Mesenteric fat pad (tissue), 1 donor: ENCODE measurements around the gene PRPF39. TPM values are rescaled to one million over a fixed set of nuclear protein-coding genes. Genes with fewer than 3 reads are reported as not detected.
"Not testable (repeated sequence)": the region's sequence is repeated elsewhere in the genome, so short reads cannot be mapped to it uniquely, and the experiment has no call there.

Source experiments
- DNase-seq: peaks from one replicate; pipeline ENCODE4 v3.0.0-alpha.2; 2020; ENCODE audit warnings: low spot score
- total RNA-seq: library from RNA; stranded (reverse); fragmentation: NEBNext Ultra II Directional; extraction: Animal tissue kit (Norgen Biotek cat#: 25700); gene quantifications from one replicate; pipeline ENCODE4 v1.2.1, GENCODE V29; 2021
- donor health status: DM: yes; HTN: yes; CAD: no.

The PRPF39 gene
- total RNA-seq, 1 donor from 2014 or later = 26.9 TPM

- no peak for DNase-seq
These were observed 51.9 kb downstream of the PRPF39 start, which contains the start of gene FANCM for GRCh38 chr14:45135659-45136395. FANCM (plus strand) TSS chr14:45135930; CDS start chr14:45136032, 102 bp downstream.

DNA sequence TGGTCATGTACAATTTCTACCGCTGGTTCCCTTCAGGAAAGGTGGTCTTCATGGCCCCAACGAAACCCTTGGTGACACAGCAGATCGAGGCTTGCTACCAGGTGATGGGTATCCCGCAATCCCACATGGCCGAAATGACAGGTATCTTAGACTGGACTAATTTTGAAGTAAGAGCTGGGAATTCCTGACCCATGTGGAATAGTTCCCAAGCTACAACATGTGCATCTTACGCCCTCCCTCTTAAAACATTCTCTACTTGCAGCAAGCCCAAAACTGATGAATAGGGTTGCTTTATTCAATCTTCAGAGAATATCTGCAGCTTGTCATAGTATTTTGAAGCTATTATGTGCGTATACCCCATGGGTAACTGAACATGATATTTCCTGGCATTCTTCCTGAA, 52.5 kb downstream of the PRPF39 start:
- no peak for DNase-seq

- no peak for DNase-seq
These were observed 56.8 kb downstream of the PRPF39 start for GRCh38 chr14:45140661-45141187.

DNA sequence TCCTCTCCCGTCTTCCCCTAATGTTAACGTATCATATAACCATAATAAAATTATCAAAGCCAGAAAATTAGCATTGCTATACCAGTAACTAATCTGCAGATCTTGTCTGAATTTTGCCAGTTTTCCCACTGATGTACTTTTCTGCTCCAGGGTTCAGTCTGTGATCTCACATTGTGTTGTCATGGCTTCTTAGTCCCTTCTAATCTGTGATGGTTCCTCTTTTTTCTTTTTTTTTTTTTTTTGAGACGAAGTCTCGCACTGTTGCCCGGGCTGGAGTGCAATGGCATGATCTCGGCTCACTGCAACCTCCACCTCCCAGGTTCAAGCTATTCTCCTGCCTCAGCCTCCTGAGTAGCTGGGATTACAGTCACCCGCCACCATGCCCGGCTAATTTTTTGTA, 58.2 kb downstream of the PRPF39 start:
- DNase-seq = not testable (repeated sequence)

DNA sequence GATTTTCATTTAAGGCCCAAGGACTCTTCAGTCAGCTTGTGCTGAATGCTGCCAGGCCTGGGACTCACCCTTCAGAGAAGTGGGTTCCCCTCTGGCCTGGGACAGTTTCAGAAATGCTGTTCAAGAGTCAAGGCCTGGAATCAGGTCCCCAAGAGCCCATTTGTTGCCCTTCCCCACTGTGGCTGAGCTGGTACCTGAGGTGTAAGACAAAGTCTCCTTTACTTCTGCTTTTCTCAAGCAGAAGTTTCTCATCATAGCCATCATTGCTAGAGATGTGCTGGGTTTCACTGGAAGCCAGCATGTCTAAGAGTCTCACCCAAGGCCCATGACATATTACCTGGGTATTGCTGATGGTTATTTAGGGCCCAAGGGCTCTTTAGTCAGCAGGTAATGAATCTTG, 60.7 kb downstream of the PRPF39 start:
- DNase-seq = no peak

DNA sequence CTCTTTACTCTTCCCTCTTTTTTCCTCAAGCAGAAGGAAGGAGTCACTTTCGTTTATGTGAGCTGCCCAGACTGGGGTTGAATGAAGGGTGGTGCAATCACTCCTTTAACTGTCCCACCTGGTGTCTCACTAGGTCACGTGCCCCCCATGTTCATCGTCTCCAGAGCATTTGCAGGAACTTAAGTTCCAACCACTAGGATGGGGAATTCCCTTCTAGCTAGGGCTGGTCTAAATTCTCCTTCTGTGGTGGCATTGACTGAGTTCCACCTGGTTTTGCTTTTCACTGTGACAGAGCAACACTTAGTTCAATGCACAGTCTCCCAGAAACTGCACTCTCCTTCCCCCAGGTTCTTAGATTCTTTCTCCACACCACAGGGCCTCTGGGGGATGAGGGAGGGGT, 61.3 kb downstream of the PRPF39 start:
- no peak for DNase-seq

DNA sequence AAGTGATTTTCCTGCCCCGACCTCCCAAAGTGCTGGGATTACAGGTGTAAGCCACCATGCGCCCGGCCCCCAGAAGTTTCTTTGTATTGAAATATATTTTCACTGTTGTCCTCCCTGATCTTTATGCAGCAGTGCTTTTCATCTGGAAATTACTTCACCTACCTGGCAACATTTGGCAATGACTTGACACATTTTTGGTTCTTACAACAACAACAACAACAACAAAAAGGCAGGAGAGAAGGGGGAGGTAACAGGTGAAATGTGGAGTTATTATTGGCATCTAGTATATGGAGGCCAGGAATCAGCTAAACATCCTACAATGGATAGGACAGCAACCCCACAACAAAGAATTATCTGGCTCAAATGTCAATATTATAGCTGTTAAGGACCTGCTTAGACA, 65.7 kb downstream of the PRPF39 start:
- no peak for DNase-seq

DNA sequence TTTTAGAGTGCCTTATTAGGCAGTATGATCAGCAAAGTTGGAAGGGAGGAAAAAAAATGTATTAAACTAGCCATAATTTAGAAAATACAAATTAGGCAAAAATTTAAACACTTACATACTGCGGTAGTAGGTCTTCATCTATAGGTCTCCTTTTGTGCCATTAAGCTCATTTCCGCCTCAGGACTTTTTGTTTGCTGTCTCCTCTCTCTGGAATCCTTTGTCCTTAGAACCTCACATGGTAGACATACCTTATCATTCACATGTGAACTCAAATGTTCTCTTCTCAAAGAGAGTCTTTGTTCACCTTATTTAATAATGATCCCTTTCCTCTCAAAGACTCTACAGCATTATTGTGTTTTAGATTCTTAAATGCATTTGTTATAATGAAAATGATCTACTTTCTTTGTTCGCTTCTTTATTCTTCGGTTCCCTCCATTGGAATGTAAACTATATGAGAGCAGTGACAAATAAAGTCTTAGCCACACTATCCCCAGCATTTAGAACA, 66.5 kb downstream of the PRPF39 start:
- DNase-seq = no peak

DNA sequence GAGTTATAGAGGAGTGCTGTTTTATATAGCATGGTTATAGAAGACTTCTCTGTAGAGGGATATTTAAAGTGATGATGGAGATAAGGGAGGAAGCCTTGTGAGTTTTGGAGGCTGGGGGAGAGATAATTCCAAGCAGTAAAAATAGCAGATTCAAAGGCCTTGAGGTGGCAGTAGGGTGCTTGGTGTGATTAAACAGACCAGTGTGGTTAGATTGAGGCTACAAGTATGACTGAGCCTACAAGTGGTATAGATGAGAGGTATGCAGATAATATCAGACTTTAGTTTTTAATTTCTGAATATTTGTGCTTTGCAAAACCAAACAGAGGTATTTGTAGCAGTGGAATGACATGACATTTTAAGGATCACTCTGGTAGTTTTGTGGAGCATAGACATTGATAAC, 72.2 kb downstream of the PRPF39 start:
- no peak for DNase-seq

Other genes starting within 250 kb of the PRPF39 start
- gene KLHL28, start 122.2 kb upstream of the PRPF39 start, total RNA-seq = 10.0 TPM
- 13.4 TPM for gene TOGARAM1, start 121.9 kb upstream of the PRPF39 start, total RNA-seq
- 36.6 TPM for gene FKBP3, start 50.4 kb downstream of the PRPF39 start, total RNA-seq
- 6.1 TPM for gene FANCM, start 51.8 kb downstream of the PRPF39 start, total RNA-seq
- 21.0 TPM for gene MIS18BP1, start 169.1 kb downstream of the PRPF39 start, total RNA-seq